Tibial artery (tissue), 4 donors: ENCODE data around the gene CER1.

Experiments used
- DNase-seq, 2 donors: peaks; one replicate each; pipeline ENCODE4 v3.0.0-alpha.2; 2019
- H3K27ac ChIP-seq, 2 donors: fragments of 200-600 bp; sonication (generic) in 1 of 2; 1 replicate in 1 of 2; 2 replicates in 1 of 2; pipeline ENCODE4 v1.5.1; 2018 to 2019; ENCODE audit warnings: mild to moderate bottlenecking in 1 of 2
- H3K27me3 ChIP-seq, 2 donors: fragments of 200-600 bp; sonication (generic) in 1 of 2; one replicate each; pipeline versions ENCODE4 v1.5.1 to v1.6.0; 2016 to 2019
- H3K36me3 ChIP-seq, 3 donors: fragments of 200-600 bp; sonication (generic) in 2 of 3; one replicate each; pipeline ENCODE4 v1.5.1; 2016 to 2019; ENCODE audit warnings: mild to moderate bottlenecking in 2 of 3
- H3K4me1 ChIP-seq, 4 donors: fragments of 200-600 bp; sonication (generic) in 2 of 4; 1 replicate in 3 of 4; 2 replicates in 1 of 4; pipeline ENCODE4 v1.5.1; 2016 to 2019
- H3K4me3 ChIP-seq, 2 donors: fragments of 200-600 bp; sonication (generic) in 1 of 2; 1 replicate in 1 of 2; 2 replicates in 1 of 2; pipeline ENCODE4 v1.5.1; 2018 to 2019; ENCODE audit warnings: mild to moderate bottlenecking in 2 of 2
- H3K9me3 ChIP-seq, 3 donors: fragments of 200-600 bp; sonication (generic) in 1 of 3; one replicate each; pipeline ENCODE4 v1.5.1; 2016 to 2019
- CTCF ChIP-seq, 2 experiments: fragments of 200-600 bp in 1 of 2; fragments of 450-650 bp in 1 of 2; IDR thresholded peaks; one replicate each; pipeline ENCODE4 v1.5.1; 2017 to 2019; ENCODE audit warnings: antibody characterized with exemption in 2 of 2, mild to moderate bottlenecking in 1 of 2, moderate library complexity in 1 of 2
- intact Hi-C: fragments of 100-400 bp; cut with DNase I; formaldehyde crosslinking; loops from one replicate; pipeline ENCODE4 v1.15.0; 2023; ENCODE audit warnings: low total_unique reads

The CER1 gene

GRCh38 chr9:14722391-14723035 is at the start of gene CER1:
CER1 (minus strand) TSS chr9:14722733; CDS start chr9:14722672, 61 bp downstream.
- no peak for DNase-seq
- Histone ChIP-seq H3K4me1 (no peaks in the 10 kb centered on the region), H3K9me3 (no peaks in the 10 kb centered on the region), H3K27me3 (no peaks in the 10 kb centered on the region), H3K4me3 (no peak within 1 kb of the TSS), H3K36me3 (no peaks in the 10 kb centered on the region), H3K27ac (no peak within 1 kb of the TSS)
- intact Hi-C loops, result no loop called here
- no peak for TF ChIP-seq CTCF (IDR thresholded peaks at IDR 0.05)

- H3K27me3 ChIP-seq, result no peaks in the 10 kb centered on the region
- peaks cover 0 to 17% (median 0%) of the 10 kb centered on the region in 3 donors for H3K36me3 ChIP-seq
Observed at GRCh38 chr9:14770592-14770991, 48.1 kb upstream of the CER1 start.

GRCh38 chr9:14769230-14769571 is 46.7 kb upstream of the CER1 start:
- H3K4me1 ChIP-seq, result peaks cover 0 to 9% (median 0%) of the 10 kb centered on the region in 4 donors
- peaks cover 0 to 18% (median 4%) of the 10 kb centered on the region in 3 donors for H3K36me3 ChIP-seq
- no peak overlapping the region for H3K27ac ChIP-seq
- no peak for TF ChIP-seq CTCF (IDR thresholded peaks at IDR 0.05)
- no peaks in the 10 kb centered on the region for H3K9me3 ChIP-seq
- intact Hi-C loops, result no loop called here
- DNase-seq, result no peak
- H3K4me3 ChIP-seq, result no peak overlapping the region
- no peaks in the 10 kb centered on the region for H3K27me3 ChIP-seq

More at GRCh38 chr9:14770592-14770991, 48.1 kb upstream of the CER1 start:
- H3K27ac ChIP-seq, result no peak overlapping the region
- H3K4me3 ChIP-seq, result no peak overlapping the region
- H3K9me3 ChIP-seq, result no peaks in the 10 kb centered on the region
- no peak for DNase-seq
- no peak for TF ChIP-seq CTCF (IDR thresholded peaks at IDR 0.05)
- peaks cover 0 to 19% (median 1%) of the 10 kb centered on the region in 4 donors for H3K4me1 ChIP-seq
- intact Hi-C loops, result no loop called here

GRCh38 chr9:14768405-14769229 is 46.1 kb upstream of the CER1 start:
- no peaks in the 10 kb centered on the region for H3K9me3 ChIP-seq
- no peaks in the 10 kb centered on the region for H3K27me3 ChIP-seq
- DNase-seq, result no peak
- H3K4me3 ChIP-seq, result no peak overlapping the region
- TF ChIP-seq CTCF (IDR thresholded peaks at IDR 0.05), result peak; percentile 63 to 66
- H3K27ac ChIP-seq, result no peak overlapping the region
- peaks cover 0 to 18% (median 8%) of the 10 kb centered on the region in 3 donors for H3K36me3 ChIP-seq
- H3K4me1 ChIP-seq, result peaks cover 0 to 3% (median 0%) of the 10 kb centered on the region in 4 donors
- intact Hi-C loops, result no loop called here

GRCh38 chr9:14766299-14766698 is 43.8 kb upstream of the CER1 start:
- intact Hi-C loops, result no loop called here
- TF ChIP-seq CTCF (IDR thresholded peaks at IDR 0.05), result no peak

More at GRCh38 chr9:14766299-14766698, 43.8 kb upstream of the CER1 start:
- no peaks in the 10 kb centered on the region for H3K27me3 ChIP-seq
- no peak overlapping the region for H3K4me3 ChIP-seq
- H3K9me3 ChIP-seq, result no peaks in the 10 kb centered on the region
- H3K36me3 ChIP-seq, result peaks cover 0 to 18% (median 10%) of the 10 kb centered on the region in 3 donors
- peaks cover 0 to 3% (median 0%) of the 10 kb centered on the region in 4 donors for H3K4me1 ChIP-seq
- no peak for DNase-seq
- H3K27ac ChIP-seq, result no peak overlapping the region
